Testis (tissue), 2 donors: ENCODE results near the gene INHBB.

Experiments used
- CTCF ChIP-seq, 3 experiments: fragments of 450-650 bp in 2 of 3; fragments of 200-600 bp in 1 of 3; sonication (generic) in 1 of 3; IDR thresholded peaks; one replicate each; pipeline ENCODE4 v1.5.1; 2016 to 2019; ENCODE audit warnings: antibody characterized with exemption in 3 of 3, mild to moderate bottlenecking in 2 of 3, moderate library complexity in 1 of 3
- POLR2A ChIP-seq: fragments of 450-650 bp; IDR thresholded peaks from one replicate; pipeline ENCODE4 v1.6.1; 2017; ENCODE audit warnings: antibody characterized with exemption, mild to moderate bottlenecking, moderate library complexity

- no peak for TF ChIP-seq CTCF (IDR thresholded peaks at IDR 0.05)
- TF ChIP-seq POLR2A, result no peak
Measured at GRCh38 chr2:120384486-120385354, 38.8 kb downstream of the INHBB start.
